H7 (cell line): ENCODE data around the gene HOXC4. TPM values are rescaled to one million over a fixed set of nuclear protein-coding genes. Genes with fewer than 3 reads are reported as not detected.
"Not testable (repeated sequence)": the region's sequence is repeated elsewhere in the genome, so short reads cannot be mapped to it uniquely, and the experiment has no call there.

Source experiments
- DNase-seq: peaks from one replicate; pipeline ENCODE4 v3.0.0; 2012
- H3K27me3 ChIP-seq: 2 replicates; pipeline ENCODE4 v1.6.0; 2011; ENCODE audit warnings: mild to moderate bottlenecking, low read length; ENCODE audit not compliant: control insufficient read depth, insufficient read depth
- H3K36me3 ChIP-seq: replicated peaks from 2 replicates; pipeline ENCODE4 v1.5.1; 2011; ENCODE audit warnings: low read length; ENCODE audit not compliant: control insufficient read depth, insufficient read depth
- H3K4me3 ChIP-seq: 2 replicates; pipeline ENCODE4 v1.5.1; 2011; ENCODE audit warnings: low read depth, mild to moderate bottlenecking, control low read depth, low read length, moderate library complexity; ENCODE audit not compliant: insufficient read depth
- total RNA-seq: library from RNA; depleted of rRNA; stranded (reverse); fragments of >200 nt; shearing (Covaris generic); gene quantifications from 2 replicates; pipeline ENCODE4 v1.2.3, GENCODE V29; 2014; rRNA removed

HOXC4 gene
- total RNA-seq, 1 experiment from 2014 or later: not detected

DNA sequence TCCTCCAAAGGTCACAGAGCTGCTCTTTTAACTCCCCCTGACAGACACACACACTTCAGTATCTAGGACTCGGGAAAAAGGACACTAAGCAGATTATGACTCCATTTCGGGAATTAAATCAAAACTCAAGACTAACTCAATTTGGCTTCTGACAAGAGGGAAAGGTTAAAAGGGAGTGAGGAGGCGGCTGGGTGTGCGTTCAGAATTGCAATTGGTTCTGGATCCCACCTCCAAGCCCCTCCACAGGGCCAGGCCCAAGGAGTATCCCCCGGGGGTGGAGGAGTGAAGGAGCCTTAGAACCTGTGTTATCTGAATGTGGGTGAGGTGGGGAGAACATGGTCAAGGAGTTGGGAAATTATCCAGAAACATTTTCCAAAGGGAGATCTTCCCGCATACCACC is 35.8 kb downstream of the HOXC4 start:
- peaks cover 80% of the 10 kb centered on the region for H3K27me3 ChIP-seq
- H3K36me3 ChIP-seq, H3K4me3 ChIP-seq, DNase-seq: not testable (repeated sequence)

- peak; percentile 50 for DNase-seq
Measured at GRCh38 chr12:54090312-54090711, 36.7 kb downstream of the HOXC4 start.

GRCh38 chr12:54092943-54093342 is 39.3 kb downstream of the HOXC4 start:
- not testable (repeated sequence) for H3K36me3 ChIP-seq, DNase-seq, H3K4me3 ChIP-seq
- H3K27me3 ChIP-seq: peaks cover 59% of the 10 kb centered on the region

More at GRCh38 chr12:54090312-54090711, 36.7 kb downstream of the HOXC4 start:
- H3K4me3 ChIP-seq: peak overlapping the region; percentile 10; the same call in 1 of the 2 replicates
- H3K36me3 ChIP-seq: not testable (repeated sequence)
- H3K27me3 ChIP-seq: peaks cover 71% of the 10 kb centered on the region

GRCh38 chr12:54095928-54096327 is 42.3 kb downstream of the HOXC4 start:
- not testable (repeated sequence) for H3K36me3 ChIP-seq, DNase-seq, H3K4me3 ChIP-seq
- H3K27me3 ChIP-seq: peaks cover 36% of the 10 kb centered on the region

DNA sequence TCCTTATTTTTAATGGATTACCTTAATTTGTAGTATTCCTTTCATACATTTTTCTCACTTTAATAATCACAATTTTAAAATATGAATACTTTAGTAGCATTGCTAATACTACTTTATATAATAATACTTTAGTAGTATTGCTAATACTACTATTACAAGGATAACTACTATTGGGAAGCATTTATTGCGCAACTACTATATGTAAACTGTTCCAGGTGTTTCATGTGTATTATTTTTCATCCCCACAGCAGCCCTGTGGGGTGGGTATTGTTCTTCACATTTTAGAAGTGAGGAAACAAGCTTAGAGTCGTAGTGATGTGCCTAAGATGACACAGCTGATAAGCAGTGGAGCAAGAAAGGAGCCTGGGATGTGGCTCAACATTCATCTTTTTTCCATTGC is 45.0 kb downstream of the HOXC4 start:
- not testable (repeated sequence) for H3K4me3 ChIP-seq, DNase-seq, H3K36me3 ChIP-seq
- peaks cover 29% of the 10 kb centered on the region for H3K27me3 ChIP-seq

DNA sequence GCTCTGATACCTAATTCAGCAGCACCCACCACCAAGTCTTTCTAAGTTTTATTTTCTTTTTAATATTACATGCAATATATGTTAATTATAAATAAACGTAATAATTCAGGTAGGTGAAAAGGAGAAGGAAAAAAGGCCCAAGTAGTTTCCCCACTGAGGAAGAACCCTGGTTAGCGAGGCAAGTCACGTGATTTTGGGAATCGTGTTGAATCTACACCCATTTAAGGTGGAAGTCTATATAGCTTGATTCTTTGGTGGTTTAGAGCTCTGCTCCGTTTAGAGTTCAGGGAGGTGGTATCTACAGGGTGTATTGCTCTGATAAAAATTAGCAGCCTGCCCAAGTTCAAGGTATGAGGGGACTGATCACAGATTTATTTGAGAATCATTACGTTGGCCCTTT is 47.0 kb downstream of the HOXC4 start:
- H3K36me3 ChIP-seq, DNase-seq, H3K4me3 ChIP-seq: not testable (repeated sequence)
- H3K27me3 ChIP-seq: peaks cover 28% of the 10 kb centered on the region

- peaks cover 39% of the 10 kb centered on the region for H3K27me3 ChIP-seq
- DNase-seq: not testable (repeated sequence)
Measured at GRCh38 chr12:54102223-54102622, 48.6 kb downstream of the HOXC4 start.

DNA sequence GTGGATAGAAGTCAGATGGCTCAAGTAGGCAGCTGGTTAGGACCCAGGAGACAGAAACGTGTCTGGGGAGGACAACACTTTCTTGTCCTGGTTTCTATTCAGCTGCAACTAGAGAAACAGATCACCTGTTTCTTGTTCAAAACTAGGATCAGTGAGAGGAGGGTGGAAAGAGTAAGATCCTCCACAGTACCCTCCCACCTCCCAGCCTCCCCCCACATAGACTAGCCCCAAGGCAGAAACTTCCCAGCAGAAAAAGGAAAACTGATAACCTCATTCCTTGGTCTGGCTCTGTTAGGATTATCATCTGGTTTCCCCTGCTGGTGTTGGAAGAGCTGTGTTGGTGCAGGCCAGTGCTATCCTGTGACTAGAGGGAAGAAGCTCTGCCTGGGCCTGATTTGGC is 50.2 kb downstream of the HOXC4 start:
- H3K36me3 ChIP-seq, H3K4me3 ChIP-seq, DNase-seq: not testable (repeated sequence)
- H3K27me3 ChIP-seq: peaks cover 47% of the 10 kb centered on the region

More at GRCh38 chr12:54102223-54102622, 48.6 kb downstream of the HOXC4 start:
- H3K36me3 ChIP-seq, H3K4me3 ChIP-seq: not testable (repeated sequence)

Other genes starting within 250 kb of the HOXC4 start
- not detected in 2 replicates for gene HOXC13, start 115.0 kb upstream of the HOXC4 start, total RNA-seq
- gene HOXC12, start 98.9 kb upstream of the HOXC4 start, total RNA-seq: not detected in 2 replicates
- not detected in 2 replicates for gene HOXC11, start 80.7 kb upstream of the HOXC4 start, total RNA-seq
- not detected in 2 replicates for gene HOTAIR, start 78.9 kb upstream of the HOXC4 start, total RNA-seq
- not detected in 2 replicates for gene HOXC10, start 68.7 kb upstream of the HOXC4 start, total RNA-seq
- gene HOXC9, start 53.7 kb upstream of the HOXC4 start, total RNA-seq: not detected in 2 replicates
- not detected in 2 replicates for gene HOXC8, start 44.9 kb upstream of the HOXC4 start, total RNA-seq
- not detected in 2 replicates for gene HOXC6, start 25.4 kb upstream of the HOXC4 start, total RNA-seq
- not detected in 2 replicates for gene HOXC5, start 20.8 kb upstream of the HOXC4 start, total RNA-seq
- 33.8 and 40.2 TPM in 2 replicates for gene SMUG1, start 135.2 kb downstream of the HOXC4 start, total RNA-seq
- gene CBX5, start 226.3 kb downstream of the HOXC4 start, total RNA-seq: 51.2 and 62.2 TPM in 2 replicates
- gene HNRNPA1, start 226.9 kb downstream of the HOXC4 start, total RNA-seq: 907 and 952 TPM in 2 replicates
- gene NFE2, start 247.2 kb downstream of the HOXC4 start, total RNA-seq: 2.2 and 2.9 TPM in 2 replicates